Mammary epithelial cell (primary cell): ENCODE data around the gene IL25.

ENCODE experiments used
- CTCF ChIP-seq, 2 donors: IDR thresholded peaks in 1 of 2; conservative IDR thresholded peaks in 1 of 2; 2 replicates each; pipeline ENCODE4 v1.5.1; 2011 to 2012; ENCODE audit warnings: inconsistent platforms in 2 of 2, low read length in 2 of 2, mild to moderate bottlenecking in 2 of 2, control low read depth in 1 of 2, low read depth in 1 of 2; ENCODE audit not compliant: insufficient read depth in 1 of 2; ENCODE audit errors: extremely low read depth in 1 of 2
- EZH2 ChIP-seq: IDR thresholded peaks from 2 replicates; pipeline ENCODE4 v1.6.1; 2012; ENCODE audit warnings: low read length, inconsistent platforms, borderline replicate concordance

- TF ChIP-seq CTCF (conservative IDR thresholded peaks at IDR 0.05 in 1 of 2, IDR thresholded peaks at IDR 0.05 in 1 of 2; ENCODE audit: extremely low read depth in 1 of 2, insufficient read depth in 1 of 2, low read depth in 1 of 2, low read length in 2 of 2) (no peak), EZH2 (no peak)
These were observed 31.3 kb downstream of the IL25 start for GRCh38 chr14:23403908-23404307.
